Inferior parietal cortex (tissue), 1 donor: ENCODE data around the gene PRAMEF9.
"Not testable (repeated sequence)": the region's sequence is repeated elsewhere in the genome, so short reads cannot be mapped to it uniquely, and the experiment has no call there.

Source experiments
- DNase-seq: peaks from one replicate; pipeline ENCODE4 v3.0.0-alpha.2; 2016; ENCODE audit errors: extremely low spot score

Gene PRAMEF9

GRCh38 chr1:13171548-13171947 lies at the start of gene PRAMEF9:
Gene PRAMEF9 (plus strand): TSS chr1:13171848. CDS start chr1:13175281, 3,433 bp downstream.
- DNase-seq, result not testable (repeated sequence)

- DNase-seq, result not testable (repeated sequence)
Measured at GRCh38 chr1:13155909-13156308, 15.7 kb upstream of the PRAMEF9 start, which contains the start of gene PRAMEF26. Gene PRAMEF26 (minus strand): TSS chr1:13156009. CDS start chr1:13153095, 2,914 bp downstream.

DNA sequence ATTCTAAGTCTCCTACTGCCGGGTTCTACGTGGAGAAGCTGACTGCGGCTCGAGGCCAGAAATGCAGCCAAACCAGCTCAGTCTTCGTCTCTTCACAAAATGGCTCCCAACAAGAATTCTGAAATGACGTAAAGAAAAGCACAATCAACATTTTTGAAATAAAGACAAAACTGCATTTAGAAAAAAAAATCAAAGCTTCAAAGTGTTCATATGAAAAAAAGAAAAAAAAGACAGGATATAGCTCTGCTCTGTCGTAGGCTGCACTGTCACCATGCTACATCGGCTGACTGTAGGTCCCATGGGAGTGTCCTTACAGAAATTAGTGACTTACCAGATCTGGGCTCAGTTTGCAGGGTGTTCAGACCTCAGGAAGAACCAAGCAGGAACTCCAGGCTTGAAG lies 6.1 kb upstream of the PRAMEF9 start, which contains the start of gene HNRNPCL4:
HNRNPCL4 (minus strand) TSS at position 101 of the 400 bp plus-strand sequence. CDS start 164 bp downstream, outside the sequence.
- not testable (repeated sequence) for DNase-seq

GRCh38 chr1:13201309-13201708 lies 29.7 kb downstream of the PRAMEF9 start, which contains the start of gene PRAMEF13:
Gene PRAMEF13 (minus strand): TSS chr1:13201409. CDS start chr1:13199589, 1,820 bp downstream.
- DNase-seq, result not testable (repeated sequence)

- DNase-seq, result not testable (repeated sequence)
Measured at GRCh38 chr1:13208712-13209111, 37.1 kb downstream of the PRAMEF9 start.

- DNase-seq, result not testable (repeated sequence)
Measured at GRCh38 chr1:13216619-13217018, 45.0 kb downstream of the PRAMEF9 start.

GRCh38 chr1:13219203-13219602 lies 47.6 kb downstream of the PRAMEF9 start:
- DNase-seq, result not testable (repeated sequence)

GRCh38 chr1:13222788-13223187 lies 51.1 kb downstream of the PRAMEF9 start:
- DNase-seq, result not testable (repeated sequence)

DNA sequence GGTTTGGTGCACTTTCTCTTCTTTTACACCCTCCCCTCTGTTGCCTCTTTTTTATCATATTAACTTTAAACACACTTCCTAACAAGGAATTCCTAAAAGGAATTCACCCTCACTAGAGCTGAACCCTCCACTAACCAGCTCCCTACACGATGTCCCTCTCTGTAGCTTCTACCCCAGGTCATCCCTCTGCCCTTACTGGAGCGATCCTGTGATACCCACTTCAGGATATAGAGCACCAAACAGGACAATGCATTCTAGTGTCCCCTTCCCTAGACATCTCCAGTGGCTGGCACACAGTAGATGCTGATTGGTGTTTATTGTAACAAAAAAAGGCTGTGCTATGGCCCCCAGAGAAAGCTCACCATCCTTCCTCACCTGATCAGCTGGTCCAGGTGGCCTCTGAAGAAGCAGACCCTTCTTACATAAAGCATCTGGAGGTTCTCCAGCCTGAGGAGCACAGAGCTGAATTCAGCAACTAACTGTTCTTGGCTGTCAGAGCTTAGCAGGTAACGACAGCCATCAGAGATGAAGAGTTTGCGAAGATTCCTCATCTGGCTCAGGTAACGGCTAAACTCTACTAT lies 52.9 kb downstream of the PRAMEF9 start:
- DNase-seq, result no peak

- DNase-seq, result not testable (repeated sequence)
Measured at GRCh38 chr1:13225675-13226204, 54.1 kb downstream of the PRAMEF9 start, which contains the start of gene PRAMEF18. Gene PRAMEF18 (minus strand): TSS chr1:13226154. CDS start chr1:13226106, 48 bp downstream.

DNA sequence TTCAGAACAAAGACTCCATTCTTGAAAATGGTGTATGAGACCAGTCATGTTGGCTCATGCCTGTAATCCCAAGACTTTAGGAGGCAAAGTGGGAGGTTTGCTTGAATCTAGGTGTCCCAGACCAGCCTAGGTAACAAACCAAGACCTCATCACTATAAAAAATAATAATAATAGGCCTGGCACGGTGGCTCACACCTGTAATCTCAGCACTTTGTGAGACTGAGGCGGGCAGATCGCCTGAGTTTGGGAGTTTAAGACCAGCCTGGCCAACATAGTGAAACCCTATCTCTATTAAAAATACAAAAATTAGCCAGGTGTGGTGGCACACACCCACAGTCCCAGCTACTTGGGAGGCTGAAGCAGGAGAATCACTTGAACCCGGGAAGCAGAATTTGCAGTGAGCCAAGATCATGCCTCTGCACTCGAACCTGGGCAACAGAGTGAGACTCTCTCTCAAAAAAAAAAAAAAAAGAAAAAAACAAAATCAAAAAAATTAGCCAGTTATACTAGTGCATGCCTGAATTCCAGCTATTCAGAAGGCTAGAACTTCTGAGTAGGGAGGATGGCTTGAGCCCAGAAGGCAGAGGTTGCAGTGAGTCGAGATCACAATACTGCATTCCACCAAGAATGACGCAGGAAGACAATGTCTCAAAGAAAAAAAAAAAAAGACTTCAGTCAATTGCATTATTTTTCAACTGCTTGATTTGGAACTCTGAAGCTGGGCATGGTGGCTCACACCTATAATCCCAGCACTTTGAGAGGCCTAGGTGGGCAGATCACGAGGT lies 55.8 kb downstream of the PRAMEF9 start:
- not testable (repeated sequence) for DNase-seq

GRCh38 chr1:13228343-13228781 lies 56.7 kb downstream of the PRAMEF9 start:
- no peak for DNase-seq
